GM18858 (cell line): ENCODE data around the gene ARPC1B.
"Not testable (repeated sequence)": the region's sequence is repeated elsewhere in the genome, so short reads cannot be mapped to it uniquely, and the experiment has no call there.

ENCODE experiments used
- ATAC-seq: cut with Tn5 transposase; IDR thresholded peaks from one replicate; pipeline ENCODE4 v1.9.1; 2021; ENCODE audit not compliant: unreplicated experiment

The ARPC1B gene

GRCh38 chr7:99387239-99387635 is 12.7 kb downstream of the ARPC1B start:
- not testable (repeated sequence) for ATAC-seq

- no peak for ATAC-seq
These were observed 13.4 kb downstream of the ARPC1B start for GRCh38 chr7:99387912-99388311.

- ATAC-seq = no peak
These were observed 15.2 kb downstream of the ARPC1B start for GRCh38 chr7:99389772-99390171.

GRCh38 chr7:99390941-99391602 is 16.5 kb downstream of the ARPC1B start:
- ATAC-seq = no peak

- ATAC-seq = no peak
These were observed 17.5 kb downstream of the ARPC1B start for GRCh38 chr7:99392046-99392445.

- ATAC-seq = no peak
These were observed 18.3 kb downstream of the ARPC1B start for GRCh38 chr7:99392659-99393354.

- no peak for ATAC-seq
These were observed 19.0 kb downstream of the ARPC1B start for GRCh38 chr7:99393355-99394187.

- ATAC-seq = no peak
These were observed 19.6 kb downstream of the ARPC1B start for GRCh38 chr7:99394188-99394502.

- no peak for ATAC-seq
These were observed 21.2 kb downstream of the ARPC1B start for GRCh38 chr7:99395616-99396327.

GRCh38 chr7:99396418-99397296 is 22.1 kb downstream of the ARPC1B start:
- ATAC-seq = no peak

- ATAC-seq = no peak
These were observed 22.9 kb downstream of the ARPC1B start for GRCh38 chr7:99397297-99397983.

GRCh38 chr7:99398891-99399445 is 24.4 kb downstream of the ARPC1B start:
- ATAC-seq = no peak

- ATAC-seq = no peak
These were observed 25.1 kb downstream of the ARPC1B start for GRCh38 chr7:99399597-99399996.

GRCh38 chr7:99402854-99403253 is 28.3 kb downstream of the ARPC1B start:
- ATAC-seq = no peak

GRCh38 chr7:99403764-99404163 is 29.2 kb downstream of the ARPC1B start:
- ATAC-seq = no peak

GRCh38 chr7:99404235-99404976 is 29.9 kb downstream of the ARPC1B start:
- no peak for ATAC-seq

GRCh38 chr7:99404977-99405320 is 30.4 kb downstream of the ARPC1B start:
- no peak for ATAC-seq

- ATAC-seq = no peak
These were observed 32.0 kb downstream of the ARPC1B start for GRCh38 chr7:99406557-99406956.

GRCh38 chr7:99407872-99408378 is 33.4 kb downstream of the ARPC1B start:
- no peak for ATAC-seq
